ENCODE results near the gene SLC22A4. TPM values are rescaled to one million over a fixed set of nuclear protein-coding genes. Genes with fewer than 3 reads are reported as not detected.

SLC22A4 gene
- total RNA-seq, 4 donors from 2014 or later: 2.6 to 6.8 (median 5.7) TPM

GRCh38 chr5:132391870-132392269 is 97.7 kb downstream of the SLC22A4 start:
- no peak for ATAC-seq (ENCODE audit: low FRiP score)
- no peak for DNase-seq (ENCODE audit: low spot score)
- no peak for TF ChIP-seq CTCF (IDR thresholded peaks at IDR 0.05)

GRCh38 chr5:132392411-132392810 is 98.2 kb downstream of the SLC22A4 start:
- DNase-seq (ENCODE audit: low spot score) (no peak), ATAC-seq (ENCODE audit: low FRiP score) (no peak)
- no peak for TF ChIP-seq CTCF (IDR thresholded peaks at IDR 0.05)

- ATAC-seq (ENCODE audit: low FRiP score): no peak
- no peak for DNase-seq (ENCODE audit: low spot score)
- TF ChIP-seq CTCF (IDR thresholded peaks at IDR 0.05): no peak
Measured at GRCh38 chr5:132392978-132393825, 99.0 kb downstream of the SLC22A4 start.

Small RNA genes lying within 50 kb of the gene (small RNA-seq; reads per million reads assigned to genes)
- gene MIR3936: 0.39 reads per million

Other genes with a start within 250 kb of the SLC22A4 start
- gene IL3, start 233.7 kb upstream of the SLC22A4 start, total RNA-seq: not detected
- not detected for gene CSF2, start 220.6 kb upstream of the SLC22A4 start, total RNA-seq
- gene P4HA2, start 66.5 kb upstream of the SLC22A4 start, total RNA-seq: 10 to 100 TPM; 15.8 to 37.7 (median 25.6) TPM
- gene PDLIM4, start 36.7 kb upstream of the SLC22A4 start, total RNA-seq: 10 to 100 TPM; 19.5 to 89.5 (median 23.4) TPM
- gene SLC22A5, start 75.3 kb downstream of the SLC22A4 start, total RNA-seq: 10 to 100 TPM in 3 of 4 donors, 1 to 10 TPM in 1; 7.6 to 38.7 (median 28.6) TPM
- 100 to 1,000 TPM in 3 of 4 donors, 10 to 100 TPM in 1; 23.5 to 172 (median 133) TPM for gene IRF1, start 196.4 kb downstream of the SLC22A4 start, total RNA-seq
- not detected for gene IL5, start 249.1 kb downstream of the SLC22A4 start, total RNA-seq

Measured in omental fat pad (tissue), 4 donors.